GM21528 (cell line): ENCODE measurements around the gene CCL21.
"Not testable (repeated sequence)": the region's sequence is repeated elsewhere in the genome, so short reads cannot be mapped to it uniquely, and the experiment has no call there.

Experiments used
- ATAC-seq: cut with Tn5 transposase; IDR thresholded peaks from one replicate; pipeline ENCODE4 v1.9.1; 2021; ENCODE audit warnings: mild to moderate bottlenecking, moderate library complexity; ENCODE audit not compliant: unreplicated experiment, low FRiP score

CCL21 gene, protein sequence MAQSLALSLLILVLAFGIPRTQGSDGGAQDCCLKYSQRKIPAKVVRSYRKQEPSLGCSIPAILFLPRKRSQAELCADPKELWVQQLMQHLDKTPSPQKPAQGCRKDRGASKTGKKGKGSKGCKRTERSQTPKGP

GRCh38 chr9:34710023-34710422 is at the start of gene CCL21:
Gene CCL21, minus strand, starts transcription at chr9:34710136. Its CDS starts 70 bp downstream, at chr9:34710066.
- ATAC-seq, result no peak

- no peak for ATAC-seq
Observed at GRCh38 chr9:34759432-34760134, 49.6 kb upstream of the CCL21 start.

- ATAC-seq, result not testable (repeated sequence)
Observed at GRCh38 chr9:34750320-34750719, 40.4 kb upstream of the CCL21 start.

DNA sequence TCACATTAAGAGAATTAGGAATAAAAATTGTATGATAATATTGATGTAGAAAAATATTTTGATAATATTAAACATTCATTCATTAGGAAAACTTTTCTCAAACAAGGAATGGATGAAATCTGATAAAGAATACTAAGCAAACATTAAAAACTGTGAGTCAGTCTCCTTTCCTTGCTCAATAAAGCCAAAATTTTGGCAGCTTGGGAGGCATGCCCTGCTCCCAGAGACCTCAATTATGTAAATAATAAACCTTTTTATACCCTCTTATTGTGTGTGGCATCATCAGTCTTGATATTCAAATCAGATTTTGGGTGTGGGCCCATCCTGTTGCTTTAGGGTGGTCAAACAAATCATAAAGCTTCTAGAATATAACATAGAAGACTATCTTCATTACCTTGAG is 36.6 kb upstream of the CCL21 start:
- no peak for ATAC-seq

- ATAC-seq, result no peak
Observed at GRCh38 chr9:34744295-34745221, 34.6 kb upstream of the CCL21 start.

GRCh38 chr9:34742710-34743109 is 32.8 kb upstream of the CCL21 start:
- ATAC-seq, result no peak

DNA sequence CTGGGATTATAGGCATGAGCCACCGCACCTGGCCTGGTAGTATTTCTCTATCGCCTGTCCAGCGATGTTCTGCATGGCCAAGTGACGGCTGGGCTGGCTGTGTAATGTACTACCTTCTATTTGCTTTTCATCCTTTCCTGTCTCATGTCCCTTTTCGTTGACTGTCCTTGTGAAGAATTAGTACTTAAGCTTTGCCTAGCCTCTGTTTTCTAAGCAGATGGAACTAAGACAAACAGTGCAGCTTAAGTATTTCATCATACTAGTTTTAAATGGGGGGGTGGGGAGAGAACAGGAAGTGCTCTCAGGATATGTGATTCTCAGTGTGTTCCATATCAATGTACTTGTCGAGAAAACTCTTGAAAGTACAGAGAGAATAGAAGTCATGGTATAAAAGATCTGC is 31.7 kb upstream of the CCL21 start:
- ATAC-seq, result no peak

DNA sequence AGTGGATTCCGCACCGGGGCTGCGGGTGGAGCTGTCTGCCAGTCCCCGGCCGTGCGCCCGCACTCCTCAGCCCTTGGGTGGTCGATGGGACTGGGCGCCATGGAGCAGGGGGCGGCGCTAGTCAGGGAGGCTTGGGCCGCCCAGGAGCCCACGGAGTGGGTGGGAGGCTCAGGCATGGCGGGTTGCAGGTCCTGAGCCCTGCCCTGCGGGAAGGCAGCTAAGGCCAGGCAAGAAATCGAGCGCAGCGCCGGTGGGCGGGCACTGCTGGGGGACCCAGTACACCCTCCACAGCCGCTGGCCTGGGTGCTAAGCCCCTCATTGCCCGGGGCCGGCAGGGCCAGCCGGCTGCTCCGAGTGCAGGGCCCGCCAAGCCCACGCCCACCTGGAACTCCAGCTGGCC is 30.2 kb upstream of the CCL21 start:
- ATAC-seq, result not testable (repeated sequence)

DNA sequence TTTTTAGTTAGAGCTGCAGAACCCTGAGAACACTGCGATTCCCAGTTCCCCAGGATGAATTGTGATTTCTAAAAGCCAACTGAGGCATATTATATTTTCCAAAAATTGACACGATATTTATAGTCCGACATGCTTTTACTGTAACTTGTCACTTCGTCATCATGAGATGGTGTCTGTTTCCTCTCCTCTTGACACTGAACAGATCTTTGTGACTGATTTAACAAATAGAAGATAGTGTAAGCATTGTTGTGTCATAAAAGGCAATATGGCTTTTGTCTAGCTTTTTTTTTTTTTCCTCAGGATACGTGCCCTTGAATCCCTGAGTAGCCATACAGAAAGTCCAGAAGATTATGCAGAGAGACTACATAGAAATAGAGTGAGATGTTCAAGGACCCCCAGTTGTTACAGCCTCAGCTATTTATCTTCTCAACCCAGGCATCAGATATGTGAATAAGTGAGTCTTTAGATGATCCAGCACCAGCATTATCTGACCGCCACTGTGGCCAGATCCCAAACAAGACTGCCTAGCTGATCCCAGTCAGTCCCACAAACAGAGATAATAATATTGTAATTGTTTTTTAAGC is 27.8 kb upstream of the CCL21 start:
- ATAC-seq, result no peak

DNA sequence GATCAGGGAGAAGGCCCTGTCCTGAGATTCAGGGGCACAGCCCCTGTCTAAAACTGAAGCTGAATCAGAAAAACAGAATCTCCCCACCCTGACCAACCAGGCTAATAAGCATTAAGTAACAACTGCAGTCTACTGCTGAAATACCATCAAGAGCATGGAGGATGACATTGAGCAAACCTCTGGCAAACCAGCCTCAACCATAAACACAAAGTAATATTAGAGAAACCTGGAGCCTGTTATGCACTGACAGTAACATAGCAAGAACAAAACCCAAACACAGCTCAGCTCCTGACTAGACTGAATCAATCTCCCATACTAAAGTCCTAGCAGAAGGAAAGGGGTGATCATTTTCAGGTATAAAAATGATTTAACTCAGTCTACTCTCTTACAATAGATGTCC is 24.8 kb upstream of the CCL21 start:
- no peak for ATAC-seq

- no peak for ATAC-seq
Observed at GRCh38 chr9:34732886-34733285, 22.9 kb upstream of the CCL21 start.

- ATAC-seq, result no peak
Observed at GRCh38 chr9:34732478-34732877, 22.5 kb upstream of the CCL21 start.

DNA sequence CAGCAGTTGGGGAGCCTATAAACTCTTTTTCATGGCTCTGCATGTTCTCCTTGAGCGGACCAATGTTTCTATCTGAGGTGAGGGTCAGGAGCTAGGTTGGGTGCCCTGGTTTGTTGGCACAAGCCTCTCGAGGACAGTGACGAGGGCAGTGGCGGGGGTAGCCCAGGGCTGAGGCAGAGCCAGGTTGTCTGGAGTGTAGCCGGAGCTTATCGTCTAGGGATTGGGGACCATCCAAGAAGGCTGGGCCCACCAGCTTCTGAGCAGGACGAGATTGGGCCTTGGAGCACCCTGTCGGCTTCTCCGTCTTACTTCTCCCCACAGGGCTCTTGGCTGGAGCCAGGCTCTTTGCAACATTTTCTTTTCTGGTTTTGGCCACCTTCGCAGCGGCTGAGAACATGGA is 13.2 kb upstream of the CCL21 start:
- ATAC-seq, result no peak

DNA sequence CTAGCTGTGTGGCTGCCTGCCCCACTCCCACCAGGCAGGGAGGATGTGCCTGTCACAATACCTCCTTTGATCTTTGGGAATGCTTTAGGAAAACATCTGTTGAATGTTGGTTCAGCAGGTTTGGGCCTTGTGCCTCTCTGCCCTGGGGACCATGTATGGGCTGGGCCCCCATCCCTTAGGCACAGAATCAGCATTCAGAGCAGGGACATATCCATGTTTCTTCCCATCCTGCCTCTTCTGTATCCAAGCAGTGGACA is 9.8 kb upstream of the CCL21 start:
- ATAC-seq, result not testable (repeated sequence)

- ATAC-seq, result no peak
Observed at GRCh38 chr9:34719021-34719768, 9.3 kb upstream of the CCL21 start.

DNA sequence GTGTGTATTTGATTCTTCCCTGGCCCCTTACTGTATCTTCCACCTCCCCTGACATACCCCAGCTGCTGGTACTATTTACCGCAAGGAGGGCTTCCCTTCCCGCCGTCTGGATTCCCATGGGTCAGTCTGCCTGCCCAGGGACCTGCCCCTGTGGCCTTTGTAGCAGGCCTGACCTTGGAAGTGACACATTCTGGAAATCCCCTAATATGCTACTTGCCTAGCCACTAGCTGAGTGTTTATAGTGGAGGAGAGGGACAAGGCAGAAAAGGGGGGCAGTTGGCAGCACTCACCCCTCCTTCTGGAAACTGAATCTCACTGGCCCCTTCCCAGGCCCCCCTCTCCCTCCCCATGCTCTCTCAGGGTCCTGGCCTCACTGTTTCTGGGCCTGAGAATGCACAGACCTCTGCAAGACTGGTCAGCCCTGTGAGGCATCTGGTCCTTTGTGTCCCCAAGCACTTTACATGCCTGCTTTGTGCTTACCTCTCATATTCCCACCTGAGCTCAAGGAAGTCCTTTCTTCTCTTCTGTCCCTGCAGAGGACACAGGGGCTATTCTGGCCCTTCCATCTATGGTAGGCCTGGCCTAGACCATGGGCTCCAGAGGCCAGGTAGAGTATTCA is 8.2 kb upstream of the CCL21 start:
- ATAC-seq, result no peak

- no peak for ATAC-seq
Observed at GRCh38 chr9:34716711-34717110, 6.8 kb upstream of the CCL21 start.

- ATAC-seq, result no peak
Observed at GRCh38 chr9:34715639-34716215, 5.8 kb upstream of the CCL21 start.

- ATAC-seq, result no peak
Observed at GRCh38 chr9:34714007-34714406, 4.1 kb upstream of the CCL21 start.

- no peak for ATAC-seq
Observed at GRCh38 chr9:34712140-34712539, 2.2 kb upstream of the CCL21 start.
